ENCODE results near the gene ENO1.
"Not testable (repeated sequence)": the region's sequence is repeated elsewhere in the genome, so short reads cannot be mapped to it uniquely, and the experiment has no call there.

Gene ENO1

DNA sequence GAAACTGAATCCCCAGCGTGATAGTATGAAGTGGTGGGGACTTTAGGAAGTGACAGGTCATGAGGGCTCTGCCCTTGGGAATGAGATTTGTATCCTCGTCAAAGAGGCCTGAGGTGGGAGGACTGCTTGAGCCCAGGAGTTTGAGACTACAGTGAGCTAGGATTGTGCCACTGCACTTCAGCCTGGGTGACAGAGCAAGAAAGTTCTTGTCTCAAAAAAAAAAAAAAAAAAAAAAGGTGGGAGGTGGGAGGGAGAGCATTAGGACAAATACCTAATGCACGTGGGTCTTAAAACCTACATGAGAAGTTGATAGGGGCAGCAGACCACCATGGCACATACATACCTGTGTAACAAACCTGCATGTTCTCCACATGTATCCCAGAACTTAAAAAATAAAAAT is 37.1 kb downstream of the ENO1 start:
- no peak for DNase-seq

DNA sequence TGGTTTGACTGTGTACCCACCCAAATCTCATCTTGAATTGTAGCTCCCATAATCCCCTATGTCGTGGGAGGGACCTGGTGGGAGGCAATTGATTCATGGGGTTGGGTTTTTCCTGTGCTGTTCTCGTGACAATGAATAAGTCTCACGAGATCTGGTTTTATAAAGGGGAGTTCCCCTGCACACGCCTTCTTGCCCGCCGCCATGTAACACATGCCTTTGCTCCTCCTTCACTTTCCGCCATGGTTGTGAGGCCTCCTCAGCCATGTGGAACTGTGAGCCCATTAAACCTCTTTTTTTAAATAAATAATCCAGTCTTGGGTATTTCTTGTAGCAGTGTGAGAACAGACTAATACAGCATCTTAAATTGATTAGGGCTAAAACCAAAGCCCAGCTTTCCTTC is 38.5 kb downstream of the ENO1 start:
- DNase-seq: no peak

DNA sequence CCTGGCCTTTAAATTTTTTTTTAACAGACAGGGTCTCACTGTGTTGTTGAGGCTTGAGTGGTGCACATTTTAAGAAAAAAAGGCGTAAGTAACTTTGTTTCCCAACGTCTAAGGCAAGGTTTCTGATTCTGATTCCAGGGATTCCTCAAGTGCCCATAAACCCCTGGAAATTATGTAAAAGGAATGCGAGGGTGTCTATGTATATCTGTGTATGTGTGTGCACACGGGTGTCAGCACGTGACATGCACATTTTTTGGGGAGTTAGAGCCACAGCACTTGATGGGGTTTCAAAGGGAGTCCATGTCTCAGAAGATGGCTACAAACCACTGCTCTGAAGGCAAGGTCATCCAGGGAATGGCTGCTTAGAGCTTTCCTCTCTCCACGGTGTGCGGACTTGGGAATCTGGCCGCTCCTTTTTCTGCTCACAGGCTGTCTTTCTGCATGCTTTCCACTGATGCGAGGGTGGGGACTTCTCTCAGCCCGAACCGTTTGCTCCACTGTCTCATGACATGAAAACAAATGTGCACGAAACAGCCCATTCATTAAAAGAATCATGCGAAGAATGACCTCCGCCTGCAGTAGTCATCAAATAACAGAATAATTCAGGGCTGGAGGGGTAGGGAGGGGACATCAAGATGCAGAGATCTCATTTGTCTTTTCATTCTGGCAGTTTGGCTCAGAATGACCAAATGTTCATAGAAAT is 42.4 kb downstream of the ENO1 start:
- no peak for DNase-seq

DNA sequence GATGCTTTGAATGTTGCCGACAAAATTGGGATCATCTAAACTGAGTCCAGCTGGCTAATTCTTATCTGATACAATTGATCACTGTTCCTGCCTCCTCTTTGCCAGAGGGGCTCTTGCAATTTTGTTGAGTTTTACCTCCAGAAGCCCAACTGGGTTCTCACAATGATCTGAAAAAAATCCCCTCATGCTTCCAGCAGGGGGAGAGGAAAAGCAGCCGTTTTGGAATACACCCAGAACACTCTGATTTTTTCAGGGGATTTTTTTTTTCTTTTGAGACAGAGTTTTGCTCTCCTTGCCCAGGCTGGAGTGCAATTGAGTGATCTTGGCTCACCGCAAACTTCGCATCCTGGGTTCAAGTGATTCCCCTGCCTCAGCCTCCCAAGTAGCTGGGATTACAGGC is 47.1 kb downstream of the ENO1 start:
- DNase-seq: no peak

DNA sequence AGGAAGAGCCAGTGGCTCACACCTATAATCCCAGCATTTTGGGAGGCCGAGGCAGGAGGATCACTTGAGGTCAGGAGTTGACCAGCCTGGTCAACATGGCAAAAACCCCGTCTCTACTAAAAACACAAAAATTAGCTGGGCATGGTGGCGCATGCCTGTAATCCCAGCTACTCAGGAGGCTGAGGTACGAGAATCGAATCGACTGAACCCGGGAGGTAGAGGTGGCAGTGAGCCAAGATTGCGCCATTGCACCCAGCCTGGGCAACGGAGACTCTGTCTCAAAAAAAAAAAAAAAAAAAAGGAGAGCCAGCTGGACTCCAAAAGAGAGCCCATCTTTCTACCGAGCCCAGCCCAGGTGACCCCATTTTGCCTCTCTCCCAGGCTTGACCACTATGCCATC is 47.8 kb downstream of the ENO1 start:
- DNase-seq: not testable (repeated sequence)

DNA sequence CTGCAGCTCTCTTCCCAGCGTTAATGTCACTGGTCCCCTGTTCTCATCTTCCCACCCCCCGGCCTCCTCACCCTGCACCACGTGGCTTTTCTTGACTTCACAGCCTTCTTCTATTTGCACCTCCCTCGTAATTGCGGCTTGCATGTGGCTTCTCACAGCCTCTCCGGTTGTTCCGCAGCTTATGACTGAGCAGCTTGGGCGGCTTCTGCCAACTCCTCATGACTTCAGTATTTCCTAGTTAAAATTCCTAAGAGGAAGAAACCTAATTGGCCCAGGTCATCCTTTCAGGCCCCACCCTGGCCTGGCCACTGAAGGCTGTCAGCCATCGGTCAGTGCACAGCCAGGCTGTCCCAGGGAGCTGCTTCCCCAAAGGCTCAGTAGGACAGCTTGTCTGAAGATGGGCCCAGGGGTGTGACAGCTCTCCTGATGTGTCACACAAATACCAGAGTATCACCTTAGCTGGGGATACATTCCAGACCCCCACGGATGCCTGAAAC is 52.5 kb downstream of the ENO1 start:
- DNase-seq: no peak

DNA sequence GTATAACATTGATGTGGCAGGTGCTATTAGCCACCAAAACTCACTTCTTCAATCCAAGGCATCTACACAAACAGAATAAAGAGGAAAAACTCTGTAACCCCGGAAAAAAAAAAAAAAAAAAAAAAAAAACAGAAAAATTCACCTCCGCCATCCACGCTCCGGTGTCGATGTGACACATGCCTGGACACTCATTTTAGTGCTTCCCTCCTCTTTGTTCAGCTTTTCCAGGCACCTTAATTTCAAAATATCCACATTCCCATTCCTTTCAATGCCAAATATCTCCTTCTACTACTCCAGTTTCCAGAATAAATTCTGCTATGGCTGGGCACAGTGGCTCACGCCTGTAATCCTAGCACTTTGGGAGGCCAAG is 55.2 kb downstream of the ENO1 start:
- no peak for DNase-seq

DNA sequence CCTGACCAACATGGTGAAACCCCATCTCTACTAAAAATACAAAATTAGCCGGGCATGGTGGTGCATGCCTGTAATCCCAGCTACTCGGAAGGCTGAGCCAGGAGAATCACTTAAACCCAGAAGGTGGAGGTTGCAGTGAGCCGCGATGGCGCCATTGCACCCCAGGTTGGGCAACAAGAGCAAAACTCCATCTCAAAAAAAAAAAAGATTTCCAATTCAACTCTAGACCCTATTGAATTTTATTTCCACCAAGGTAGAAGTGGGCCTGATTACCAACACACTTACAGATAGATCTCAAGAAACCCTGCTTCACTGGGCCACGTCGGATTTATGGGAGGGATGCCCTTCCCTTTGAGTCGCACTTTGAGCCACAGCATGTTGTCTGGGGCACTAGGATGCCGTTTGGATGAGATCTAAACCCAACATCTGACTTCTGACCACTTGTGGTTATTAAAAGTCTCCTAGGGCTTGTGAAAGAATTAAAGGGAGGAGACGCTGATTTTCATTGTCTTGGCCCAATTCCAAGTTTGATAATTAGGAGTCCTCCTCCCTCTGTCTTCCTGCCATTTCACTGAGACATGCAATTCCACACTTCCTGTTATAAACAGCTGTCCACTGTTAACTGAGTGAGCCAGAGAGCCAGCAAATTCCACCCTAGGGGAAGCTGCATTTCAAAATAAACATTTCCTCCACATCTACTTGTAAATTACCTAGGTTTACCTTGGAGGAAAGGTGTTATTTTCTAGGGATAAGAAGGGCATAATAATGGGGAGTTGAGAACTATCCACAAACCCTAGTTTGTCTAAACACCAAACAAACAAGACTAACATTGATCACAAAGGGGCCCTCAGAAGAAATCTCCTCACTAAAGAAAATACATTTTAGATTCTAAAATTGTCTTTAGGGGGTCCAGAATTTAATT is 55.9 kb downstream of the ENO1 start:
- DNase-seq: no peak

DNA sequence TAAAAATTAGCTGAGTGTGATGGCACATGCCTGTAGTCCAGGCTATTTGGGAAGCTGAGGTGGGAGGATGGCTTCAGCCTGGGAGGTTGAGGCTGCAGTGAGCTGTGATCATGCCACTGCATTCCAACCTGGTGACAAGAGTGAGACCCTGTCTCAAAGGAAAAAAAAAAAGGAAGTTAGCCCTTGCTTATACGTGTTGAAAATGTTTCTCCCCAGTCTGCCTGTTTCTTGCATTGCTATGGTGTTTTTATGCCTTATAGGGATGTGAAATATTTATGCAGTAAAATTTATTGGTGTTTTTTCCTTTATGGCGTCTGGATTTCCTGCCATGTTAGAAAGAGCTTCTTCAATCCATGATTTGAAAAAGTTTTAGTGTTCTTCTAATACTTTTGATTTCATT is 57.4 kb downstream of the ENO1 start:
- no peak for DNase-seq

DNA sequence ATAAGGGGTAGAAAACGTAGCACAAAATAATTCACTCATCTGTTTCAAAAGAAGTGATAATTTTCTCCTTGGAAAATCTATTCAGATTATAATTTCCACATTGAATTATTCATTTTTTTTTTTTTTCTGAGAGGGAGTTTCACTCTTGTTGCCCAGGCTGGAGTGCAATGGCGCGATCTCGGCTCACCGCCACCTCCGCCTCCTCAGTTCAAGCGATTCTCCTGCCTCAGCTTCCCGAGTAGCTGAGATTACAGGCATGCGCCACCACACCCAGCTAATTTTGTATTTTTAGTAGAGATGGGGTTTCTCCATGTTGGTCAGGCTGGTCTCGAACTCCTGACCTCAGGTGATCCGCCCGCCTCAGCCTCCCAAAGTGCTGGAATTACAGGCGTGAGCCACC is 59.7 kb downstream of the ENO1 start:
- not testable (repeated sequence) for DNase-seq

DNA sequence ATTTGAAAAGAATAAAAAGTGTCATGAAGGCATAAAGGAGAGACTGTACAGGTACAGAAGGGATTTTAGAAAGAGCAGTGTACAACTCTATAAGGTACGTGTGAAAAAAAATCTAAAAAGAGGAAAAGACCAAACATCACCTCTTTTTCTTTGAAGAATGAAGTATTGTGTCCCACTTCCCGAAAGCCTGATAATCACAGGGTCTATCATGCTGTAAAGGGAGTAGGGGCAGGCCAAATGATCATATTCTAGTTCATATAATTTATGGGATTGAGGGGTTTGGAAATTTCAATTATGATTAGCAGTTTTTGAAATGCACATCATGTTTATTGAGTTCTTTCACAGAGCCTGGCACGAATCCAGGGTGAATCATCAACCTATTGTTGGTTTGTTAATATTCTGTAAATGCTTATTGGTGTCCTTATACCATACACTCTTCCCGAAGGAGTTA is 60.1 kb downstream of the ENO1 start:
- no peak for DNase-seq

DNA sequence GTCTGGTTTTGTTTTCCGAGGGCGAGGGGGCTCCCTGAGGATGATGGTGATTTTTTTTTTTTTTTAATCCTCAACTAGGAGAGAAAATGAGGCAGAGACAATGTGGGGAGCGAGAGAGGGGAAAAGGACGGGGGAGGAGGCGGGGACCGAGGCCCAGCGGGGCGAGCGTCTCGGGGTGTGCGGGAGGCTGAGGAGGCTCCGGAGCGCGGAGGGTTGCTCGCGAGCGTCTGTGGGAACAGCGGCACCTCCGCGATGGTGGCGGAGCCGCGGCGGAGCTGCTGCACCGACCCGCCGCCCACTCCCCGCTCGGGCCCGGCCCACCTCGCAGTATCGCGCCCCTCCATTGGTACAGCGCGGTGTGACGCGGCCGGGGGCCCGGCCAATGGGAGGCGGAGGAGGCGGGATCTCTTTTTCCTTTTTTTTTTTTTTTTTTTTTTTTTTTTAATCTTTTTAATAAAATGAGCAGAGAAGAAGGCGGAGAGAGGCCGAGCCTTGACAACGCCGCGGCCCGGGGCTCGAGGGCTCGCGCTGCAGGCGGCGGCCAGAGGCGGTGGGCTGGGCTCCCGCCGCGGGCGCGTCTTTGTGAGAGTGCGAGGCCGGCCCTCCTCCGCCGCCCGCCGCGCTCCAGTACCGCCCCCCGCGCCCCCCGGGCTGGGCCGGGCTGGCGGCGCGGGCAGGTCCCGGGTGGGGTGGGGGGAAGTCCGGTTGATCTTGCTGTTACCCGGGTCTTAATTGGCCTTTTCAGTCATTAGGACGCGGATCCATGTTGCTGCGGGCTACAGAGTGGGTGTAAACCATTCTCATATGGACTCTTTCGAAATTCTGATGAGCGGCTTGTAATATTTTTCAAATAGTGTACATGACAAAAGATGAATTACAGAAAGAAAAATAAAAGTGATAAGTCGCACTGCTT is 60.8 kb downstream of the ENO1 start, which contains the start of gene RERE:
TSS of gene RERE (minus strand) at position 229 of the 913 bp plus-strand sequence.
- peak; percentile 96 for DNase-seq

DNA sequence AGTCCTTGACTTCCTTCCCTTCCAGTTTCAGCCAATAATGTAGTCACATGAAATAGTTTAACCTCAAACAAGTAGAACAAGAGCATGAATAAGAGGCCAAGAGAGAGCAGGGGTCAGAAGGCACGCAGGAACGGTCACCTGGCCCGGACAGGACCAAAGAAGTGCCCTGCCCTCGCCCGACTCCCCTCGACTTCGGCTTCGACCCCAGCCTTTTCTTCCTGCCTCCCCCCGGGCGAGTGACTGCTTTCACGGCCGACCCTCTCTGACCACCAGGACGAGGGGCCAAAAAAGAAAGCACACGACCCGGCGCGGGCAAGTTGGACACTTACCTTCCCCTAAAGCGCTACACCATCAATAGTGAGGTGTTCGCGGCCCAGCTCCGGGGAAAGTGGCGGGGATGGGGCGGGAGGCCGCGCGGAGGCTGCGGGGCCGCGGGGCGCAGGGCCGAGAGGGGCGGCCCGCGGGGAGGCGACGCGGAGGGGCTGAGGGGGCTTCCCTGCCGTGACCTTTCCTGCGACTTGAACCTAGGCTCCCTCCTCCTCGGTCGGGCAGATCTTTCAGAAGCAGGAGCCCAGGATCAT is 61.6 kb downstream of the ENO1 start:
- peak; percentile 19 for DNase-seq

DNA sequence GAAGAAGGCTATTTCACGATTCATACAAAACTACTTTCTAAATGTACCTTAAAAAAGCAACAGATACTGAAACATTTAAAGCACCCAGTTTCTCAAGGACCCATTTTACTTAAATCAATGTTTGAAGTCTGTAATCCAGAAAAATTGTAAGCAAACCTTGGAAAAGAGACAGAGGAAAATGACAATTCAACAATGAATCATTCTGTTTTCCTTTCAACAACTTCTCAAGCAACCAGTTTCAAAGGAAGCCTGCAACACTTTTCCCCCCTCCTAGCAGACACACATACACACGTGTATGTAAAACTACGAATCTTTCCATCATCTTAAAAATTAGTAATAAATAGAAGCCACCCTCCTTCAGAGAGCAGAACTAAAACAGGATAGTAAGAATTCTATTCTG is 62.2 kb downstream of the ENO1 start:
- no peak for DNase-seq

DNA sequence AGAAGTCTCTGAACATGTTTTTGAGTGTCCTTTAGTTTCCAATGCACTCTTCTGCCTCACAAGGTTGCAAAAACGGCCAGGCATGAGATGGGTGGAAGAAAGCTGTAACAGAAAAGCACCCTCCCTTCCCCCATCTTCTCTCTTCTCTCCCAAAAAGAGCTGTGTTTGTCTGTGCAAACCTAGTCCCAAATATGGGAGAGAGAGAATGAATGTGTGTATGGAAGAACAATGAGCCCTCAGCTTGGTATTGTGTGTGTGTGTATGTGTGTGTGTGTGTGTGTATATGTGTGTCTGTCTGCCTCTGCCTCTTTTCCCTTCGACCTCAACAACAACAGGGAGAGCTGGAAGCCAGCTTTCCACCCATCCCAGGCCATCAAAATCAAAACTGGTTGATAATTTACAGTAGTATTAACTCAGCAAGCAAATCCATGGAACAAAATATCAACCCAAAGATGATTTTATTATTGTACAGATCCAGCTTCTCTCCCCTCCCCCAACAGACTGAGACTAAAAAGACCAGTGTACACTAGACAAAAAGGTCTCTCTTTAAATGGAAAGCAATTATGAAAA is 62.8 kb downstream of the ENO1 start:
- DNase-seq: no peak

DNA sequence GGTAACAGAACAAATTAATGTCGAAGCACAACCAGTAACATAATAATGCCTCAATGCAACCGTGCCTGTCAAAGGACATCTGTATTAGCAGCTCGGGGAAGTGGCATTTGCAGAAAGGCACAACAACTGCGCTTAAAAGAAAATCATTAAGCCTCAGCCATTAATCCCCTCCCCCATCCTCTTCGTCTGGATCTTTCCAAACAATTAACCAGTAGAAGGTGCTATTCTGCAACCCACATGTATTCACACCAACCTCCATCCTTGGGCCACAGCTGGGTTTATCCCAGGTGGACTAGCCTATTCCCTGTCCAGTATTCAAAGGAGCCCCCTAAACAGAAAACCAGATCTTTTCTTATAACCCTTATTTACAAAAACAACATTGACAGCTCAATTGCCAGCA is 63.6 kb downstream of the ENO1 start:
- DNase-seq: no peak

DNA sequence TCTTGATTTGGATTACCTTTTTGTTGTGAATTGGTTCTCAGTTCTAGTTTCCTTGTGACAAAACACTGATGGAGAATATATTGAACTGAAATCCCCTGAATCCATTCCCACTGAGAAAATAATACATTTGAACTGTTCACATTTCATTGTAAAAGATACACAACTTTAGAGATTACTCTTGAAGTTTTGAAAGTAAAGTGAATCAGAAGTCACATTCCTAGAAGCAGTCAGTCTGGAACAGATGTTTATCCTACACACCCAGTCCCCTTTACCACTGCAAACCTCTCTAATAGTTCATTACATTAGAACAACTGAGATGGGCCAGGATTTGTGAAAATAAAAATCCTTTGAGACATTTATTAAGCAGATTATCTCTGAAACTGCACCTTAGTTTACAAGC is 64.5 kb downstream of the ENO1 start:
- DNase-seq: no peak

DNA sequence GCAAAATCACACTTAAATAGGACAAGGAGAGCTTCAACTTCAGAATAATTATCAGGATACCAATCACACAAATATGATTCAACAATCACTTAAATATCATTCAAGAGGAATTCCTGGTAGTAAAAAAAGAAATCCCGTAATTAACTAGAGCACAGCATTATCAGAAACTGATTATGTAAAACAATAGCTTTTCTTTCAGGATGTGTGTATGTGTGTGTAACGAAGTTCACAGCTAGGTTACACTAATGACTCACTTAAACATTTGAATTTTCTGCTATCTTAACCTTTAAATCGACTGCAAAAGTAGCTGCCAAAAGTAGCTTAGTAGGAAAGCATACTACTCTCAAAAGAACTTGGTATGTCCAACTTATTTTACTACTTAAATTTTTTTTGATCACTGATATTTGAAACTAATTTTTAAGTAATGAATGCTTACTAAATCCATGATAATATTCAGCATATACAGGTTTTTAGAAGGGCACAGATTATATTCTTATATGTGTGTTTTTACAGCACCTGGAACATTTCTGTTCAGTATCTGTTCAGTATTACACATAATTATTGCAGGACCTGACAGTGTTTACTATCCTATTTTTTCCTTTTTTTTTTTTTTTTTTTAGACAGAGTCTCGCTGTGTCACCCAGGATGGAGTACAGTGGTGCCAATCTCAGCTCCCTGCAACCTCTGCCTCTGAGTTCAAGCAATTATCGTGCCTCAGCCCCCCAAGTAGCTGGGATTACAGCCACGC is 65.3 kb downstream of the ENO1 start:
- DNase-seq: no peak

DNA sequence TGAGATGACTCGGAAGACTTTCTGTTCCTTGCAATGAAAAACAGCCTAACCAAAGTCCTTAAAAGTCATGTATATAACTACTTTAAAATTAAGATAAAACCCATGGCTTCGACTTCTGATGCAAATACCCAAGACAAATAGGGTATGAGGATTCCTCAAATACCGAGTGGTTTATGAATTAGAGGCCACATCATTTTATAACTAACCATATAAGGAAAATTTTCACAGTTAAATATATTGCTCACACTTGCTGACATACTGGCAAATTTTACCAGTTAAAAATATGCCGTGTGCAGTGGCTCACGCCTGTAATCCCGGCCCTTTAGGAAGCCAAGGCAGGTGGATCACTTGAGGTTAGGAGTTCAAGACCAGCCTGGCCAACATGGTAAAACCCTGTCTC is 66.4 kb downstream of the ENO1 start:
- no peak for DNase-seq
